Parathyroid adenoma (tissue), 2 donors: Measurements from ENCODE around the gene LPCAT1.

Experiments used
- H2AFZ ChIP-seq: fragments of 300-600 bp; sonication (generic); one replicate; pipeline ENCODE4 v1.7.0; 2017; ENCODE audit warnings: antibody characterized with exemption, mild to moderate bottlenecking
- H3K27ac ChIP-seq: fragments of 300-600 bp; sonication (generic); one replicate; pipeline ENCODE4 v1.7.0; 2017
- H3K27me3 ChIP-seq: fragments of 300-600 bp; sonication (generic); one replicate; pipeline ENCODE4 v1.7.0; 2017; ENCODE audit warnings: low read length; ENCODE audit not compliant: control insufficient read depth, insufficient read depth
- H3K36me3 ChIP-seq: fragments of 300-600 bp; sonication (generic); one replicate; pipeline ENCODE4 v1.7.0; 2017; ENCODE audit warnings: low read length; ENCODE audit not compliant: control insufficient read depth, insufficient read depth
- H3K4me1 ChIP-seq: fragments of 300-600 bp; sonication (generic); one replicate; pipeline ENCODE4 v1.7.0; 2017; ENCODE audit warnings: control low read depth
- H3K4me2 ChIP-seq: fragments of 300-600 bp; sonication (generic); one replicate; pipeline ENCODE4 v1.7.0; 2017; ENCODE audit warnings: low read length
- H3K4me3 ChIP-seq: fragments of 300-600 bp; sonication (generic); one replicate; pipeline ENCODE4 v1.7.0; 2017; ENCODE audit warnings: low read depth, low read length
- H3K79me2 ChIP-seq: fragments of 300-600 bp; sonication (generic); one replicate; pipeline ENCODE4 v1.7.0; 2017; ENCODE audit warnings: control low read depth
- H3K9ac ChIP-seq: fragments of 300-600 bp; sonication (generic); one replicate; pipeline ENCODE4 v1.7.0; 2017; ENCODE audit warnings: mild to moderate bottlenecking
- H3K9me3 ChIP-seq: fragments of 300-600 bp; sonication (generic); one replicate; pipeline ENCODE4 v1.7.0; 2017; ENCODE audit warnings: low read length; ENCODE audit not compliant: control insufficient read depth
- TF ChIP-seq, protein P1 (sequence below): fragments of 300-600 bp; sonication (generic); IDR thresholded peaks from one replicate; pipeline ENCODE4 v1.7.0; 2017; ENCODE audit warnings: antibody characterized with exemption, mild to moderate bottlenecking
- donor health status: primary hyperparathyroidism.

LPCAT1 gene

DNA sequence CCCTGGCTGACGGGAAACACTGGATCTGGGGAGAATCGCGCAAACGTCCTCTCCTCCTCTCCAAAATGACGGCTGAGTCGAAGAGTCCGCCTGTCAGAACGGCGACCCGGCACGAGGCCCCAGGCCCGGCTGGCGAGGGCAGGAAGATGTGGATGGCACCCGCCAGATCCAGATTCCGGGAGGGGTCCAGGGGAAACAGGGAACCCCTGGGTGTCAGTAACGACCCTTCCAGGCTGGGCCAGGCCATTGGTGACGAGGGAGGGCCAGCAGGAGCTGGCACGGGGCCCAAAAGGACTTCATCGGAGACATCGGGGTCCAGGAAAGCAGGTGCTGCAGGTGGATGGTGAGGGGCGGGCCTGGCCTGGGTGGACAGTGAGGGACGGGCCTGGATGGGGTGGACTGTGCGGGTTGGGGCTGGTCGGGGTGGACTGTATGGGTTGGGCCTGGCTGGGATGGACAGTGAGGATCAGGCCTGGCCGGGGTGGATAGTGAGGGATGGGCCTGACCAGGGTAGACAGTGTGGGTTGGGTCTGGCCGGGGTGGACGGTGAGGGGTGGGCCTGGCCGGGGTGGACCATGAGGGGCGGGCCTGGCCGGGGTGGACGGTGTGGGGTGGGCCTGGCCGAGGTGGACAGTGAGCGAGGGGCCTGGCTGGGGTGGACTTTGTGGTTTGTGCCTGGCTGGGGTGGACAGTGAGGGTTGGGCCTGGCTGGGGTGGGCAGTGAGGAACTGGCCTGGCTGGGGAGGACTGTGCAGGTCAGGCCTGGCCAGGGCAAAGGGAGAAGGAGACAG is 92.5 kb downstream of the LPCAT1 start:
- H3K9me3 ChIP-seq = no peaks in the 10 kb centered on the region
- H3K27ac ChIP-seq = no peak overlapping the region
- no peak overlapping the region for H3K4me3 ChIP-seq
- no peaks in the 10 kb centered on the region for H3K36me3 ChIP-seq
- H3K27me3 ChIP-seq = no peaks in the 10 kb centered on the region
- no peaks in the 10 kb centered on the region for H3K79me2 ChIP-seq
- no peak overlapping the region for H2AFZ ChIP-seq
- TF ChIP-seq, protein P1, sequence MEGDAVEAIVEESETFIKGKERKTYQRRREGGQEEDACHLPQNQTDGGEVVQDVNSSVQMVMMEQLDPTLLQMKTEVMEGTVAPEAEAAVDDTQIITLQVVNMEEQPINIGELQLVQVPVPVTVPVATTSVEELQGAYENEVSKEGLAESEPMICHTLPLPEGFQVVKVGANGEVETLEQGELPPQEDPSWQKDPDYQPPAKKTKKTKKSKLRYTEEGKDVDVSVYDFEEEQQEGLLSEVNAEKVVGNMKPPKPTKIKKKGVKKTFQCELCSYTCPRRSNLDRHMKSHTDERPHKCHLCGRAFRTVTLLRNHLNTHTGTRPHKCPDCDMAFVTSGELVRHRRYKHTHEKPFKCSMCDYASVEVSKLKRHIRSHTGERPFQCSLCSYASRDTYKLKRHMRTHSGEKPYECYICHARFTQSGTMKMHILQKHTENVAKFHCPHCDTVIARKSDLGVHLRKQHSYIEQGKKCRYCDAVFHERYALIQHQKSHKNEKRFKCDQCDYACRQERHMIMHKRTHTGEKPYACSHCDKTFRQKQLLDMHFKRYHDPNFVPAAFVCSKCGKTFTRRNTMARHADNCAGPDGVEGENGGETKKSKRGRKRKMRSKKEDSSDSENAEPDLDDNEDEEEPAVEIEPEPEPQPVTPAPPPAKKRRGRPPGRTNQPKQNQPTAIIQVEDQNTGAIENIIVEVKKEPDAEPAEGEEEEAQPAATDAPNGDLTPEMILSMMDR = no peak
- H3K4me1 ChIP-seq = no peaks in the 10 kb centered on the region
- H3K4me2 ChIP-seq = no peak overlapping the region
- H3K9ac ChIP-seq = no peak overlapping the region

GRCh38 chr5:1430121-1430795 is 93.5 kb downstream of the LPCAT1 start:
- Histone ChIP-seq H3K79me2 (no peaks in the 10 kb centered on the region), H3K9me3 (no peaks in the 10 kb centered on the region), H3K4me3 (no peak overlapping the region), H3K36me3 (no peaks in the 10 kb centered on the region), H3K4me2 (no peak overlapping the region), H3K27me3 (no peaks in the 10 kb centered on the region), H3K9ac (no peak overlapping the region), H3K4me1 (no peaks in the 10 kb centered on the region), H2AFZ (no peak overlapping the region), H3K27ac (no peak overlapping the region)
- TF ChIP-seq, protein P1 = no peak

- Histone ChIP-seq H3K4me2 (no peak overlapping the region), H3K27ac (no peak overlapping the region), H3K36me3 (no peaks in the 10 kb centered on the region), H3K9me3 (no peaks in the 10 kb centered on the region), H3K4me3 (no peak overlapping the region), H3K9ac (no peak overlapping the region), H3K27me3 (no peaks in the 10 kb centered on the region), H2AFZ (no peak overlapping the region), H3K79me2 (no peaks in the 10 kb centered on the region), H3K4me1 (no peaks in the 10 kb centered on the region)
- TF ChIP-seq, protein P1 = no peak
These were observed 94.3 kb downstream of the LPCAT1 start for GRCh38 chr5:1429496-1429895.

GRCh38 chr5:1429066-1429465 is 94.7 kb downstream of the LPCAT1 start:
- Histone ChIP-seq H3K27me3 (no peaks in the 10 kb centered on the region), H3K9me3 (no peaks in the 10 kb centered on the region), H3K4me3 (no peak overlapping the region), H3K4me1 (no peaks in the 10 kb centered on the region), H3K79me2 (no peaks in the 10 kb centered on the region), H3K36me3 (no peaks in the 10 kb centered on the region), H3K9ac (no peak overlapping the region), H3K4me2 (no peak overlapping the region), H2AFZ (no peak overlapping the region), H3K27ac (no peak overlapping the region)
- TF ChIP-seq, protein P1 = no peak
